Breast epithelium (tissue), 3 donors: Measurements from ENCODE around the gene RAMAC.

Experiments used
- POLR2A ChIP-seq: fragments of 450-650 bp; IDR thresholded peaks from one replicate; pipeline ENCODE4 v1.6.1; 2016; ENCODE audit warnings: antibody characterized with exemption, mild to moderate bottlenecking, moderate library complexity
- POLR2AphosphoS5 ChIP-seq, 3 donors: sonication (generic); formaldehyde crosslinking; IDR thresholded peaks; one replicate each; pipeline ENCODE4 v1.6.1; 2017; ENCODE audit warnings: antibody characterized with exemption in 3 of 3
- TF ChIP-seq, protein P1 (sequence below), 3 donors: fragments of 450-650 bp; IDR thresholded peaks; one replicate each; pipeline ENCODE4 v1.5.1; 2016 to 2017; ENCODE audit warnings: antibody characterized with exemption in 3 of 3, mild to moderate bottlenecking in 3 of 3, moderate library complexity in 3 of 3

DNA sequence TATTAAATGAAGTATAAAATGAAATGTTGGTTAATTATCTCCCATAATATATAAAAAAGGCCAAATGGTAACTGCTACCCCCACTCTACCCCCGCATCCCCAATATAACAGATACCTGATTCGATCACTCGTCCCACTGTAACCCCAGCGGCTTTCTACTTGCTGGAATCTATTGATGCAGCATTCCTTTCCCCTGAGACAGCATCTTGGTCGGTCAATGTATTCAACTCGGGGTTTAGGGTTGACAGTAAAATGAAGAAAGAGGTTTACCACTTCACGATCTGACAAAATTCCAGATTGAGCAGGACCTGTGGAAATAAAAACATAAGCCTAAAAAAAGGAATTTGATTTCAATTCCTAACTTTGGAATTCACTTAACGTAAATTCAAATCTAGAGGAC lies 44.0 kb downstream of the RAMAC start:
- TF ChIP-seq, protein P1, sequence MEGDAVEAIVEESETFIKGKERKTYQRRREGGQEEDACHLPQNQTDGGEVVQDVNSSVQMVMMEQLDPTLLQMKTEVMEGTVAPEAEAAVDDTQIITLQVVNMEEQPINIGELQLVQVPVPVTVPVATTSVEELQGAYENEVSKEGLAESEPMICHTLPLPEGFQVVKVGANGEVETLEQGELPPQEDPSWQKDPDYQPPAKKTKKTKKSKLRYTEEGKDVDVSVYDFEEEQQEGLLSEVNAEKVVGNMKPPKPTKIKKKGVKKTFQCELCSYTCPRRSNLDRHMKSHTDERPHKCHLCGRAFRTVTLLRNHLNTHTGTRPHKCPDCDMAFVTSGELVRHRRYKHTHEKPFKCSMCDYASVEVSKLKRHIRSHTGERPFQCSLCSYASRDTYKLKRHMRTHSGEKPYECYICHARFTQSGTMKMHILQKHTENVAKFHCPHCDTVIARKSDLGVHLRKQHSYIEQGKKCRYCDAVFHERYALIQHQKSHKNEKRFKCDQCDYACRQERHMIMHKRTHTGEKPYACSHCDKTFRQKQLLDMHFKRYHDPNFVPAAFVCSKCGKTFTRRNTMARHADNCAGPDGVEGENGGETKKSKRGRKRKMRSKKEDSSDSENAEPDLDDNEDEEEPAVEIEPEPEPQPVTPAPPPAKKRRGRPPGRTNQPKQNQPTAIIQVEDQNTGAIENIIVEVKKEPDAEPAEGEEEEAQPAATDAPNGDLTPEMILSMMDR (IDR thresholded peaks at IDR 0.05), result no peak
- TF ChIP-seq POLR2A, result no peak
- TF ChIP-seq POLR2AphosphoS5 (IDR thresholded peaks at IDR 0.05), result no peak
